ENCODE data around the gene CCDC201.

CCDC201 gene

GRCh38 chr7:45876519-45876918 is 3.6 kb upstream of the CCDC201 start:
- TF ChIP-seq TCF4 (CRISPR knock-in tag; IDR thresholded peaks at IDR 0.05; ENCODE audit: borderline replicate concordance) (no peak), CREB5 (CRISPR knock-in tag; IDR thresholded peaks at IDR 0.05; ENCODE audit: low read depth) (no peak), ZFP30 (CRISPR knock-in tag; IDR thresholded peaks at IDR 0.05) (no peak), GLIS3 (CRISPR knock-in tag; IDR thresholded peaks at IDR 0.05) (no peak), ZNF8 (CRISPR knock-in tag; IDR thresholded peaks at IDR 0.05) (no peak), PPARA (CRISPR knock-in tag; IDR thresholded peaks at IDR 0.05; ENCODE audit: borderline replicate concordance) (no peak), ZNF565 (CRISPR knock-in tag; conservative IDR thresholded peaks at IDR 0.05; ENCODE audit: low read depth) (no peak), BACH2 (CRISPR knock-in tag; IDR thresholded peaks at IDR 0.05; ENCODE audit: borderline replicate concordance) (no peak)
- TF ChIP-seq, protein P1, sequence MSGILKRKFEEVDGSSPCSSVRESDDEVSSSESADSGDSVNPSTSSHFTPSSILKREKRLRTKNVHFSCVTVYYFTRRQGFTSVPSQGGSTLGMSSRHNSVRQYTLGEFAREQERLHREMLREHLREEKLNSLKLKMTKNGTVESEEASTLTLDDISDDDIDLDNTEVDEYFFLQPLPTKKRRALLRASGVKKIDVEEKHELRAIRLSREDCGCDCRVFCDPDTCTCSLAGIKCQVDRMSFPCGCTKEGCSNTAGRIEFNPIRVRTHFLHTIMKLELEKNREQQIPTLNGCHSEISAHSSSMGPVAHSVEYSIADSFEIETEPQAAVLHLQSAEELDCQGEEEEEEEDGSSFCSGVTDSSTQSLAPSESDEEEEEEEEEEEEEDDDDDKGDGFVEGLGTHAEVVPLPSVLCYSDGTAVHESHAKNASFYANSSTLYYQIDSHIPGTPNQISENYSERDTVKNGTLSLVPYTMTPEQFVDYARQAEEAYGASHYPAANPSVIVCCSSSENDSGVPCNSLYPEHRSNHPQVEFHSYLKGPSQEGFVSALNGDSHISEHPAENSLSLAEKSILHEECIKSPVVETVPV (CRISPR knock-in tag; IDR thresholded peaks at IDR 0.05), result no peak
- no peak for ATAC-seq

- TF ChIP-seq GLIS3 (CRISPR knock-in tag; IDR thresholded peaks at IDR 0.05) (no peak), OSR1 (CRISPR knock-in tag; IDR thresholded peaks at IDR 0.05) (no peak), ZFP30 (CRISPR knock-in tag; IDR thresholded peaks at IDR 0.05) (no peak), TCF4 (CRISPR knock-in tag; IDR thresholded peaks at IDR 0.05; ENCODE audit: borderline replicate concordance) (no peak), ZNF565 (CRISPR knock-in tag; conservative IDR thresholded peaks at IDR 0.05; ENCODE audit: low read depth) (no peak), RARB (CRISPR knock-in tag; IDR thresholded peaks at IDR 0.05) (no peak), ESRRG (CRISPR knock-in tag; IDR thresholded peaks at IDR 0.05) (no peak), POU6F1 (CRISPR knock-in tag; IDR thresholded peaks at IDR 0.05; ENCODE audit: borderline replicate concordance, low read depth) (no peak), PATZ1 (CRISPR knock-in tag; IDR thresholded peaks at IDR 0.05; ENCODE audit: borderline replicate concordance) (no peak), ZC3H10 (CRISPR knock-in tag; IDR thresholded peaks at IDR 0.05) (no peak), CSDC2 (CRISPR knock-in tag; IDR thresholded peaks at IDR 0.05) (no peak)
- TF ChIP-seq, protein P1 (CRISPR knock-in tag; IDR thresholded peaks at IDR 0.05), result no peak
- ATAC-seq, result peak; percentile 86
These were observed 1.7 kb upstream of the CCDC201 start for GRCh38 chr7:45874408-45875131.

DNA sequence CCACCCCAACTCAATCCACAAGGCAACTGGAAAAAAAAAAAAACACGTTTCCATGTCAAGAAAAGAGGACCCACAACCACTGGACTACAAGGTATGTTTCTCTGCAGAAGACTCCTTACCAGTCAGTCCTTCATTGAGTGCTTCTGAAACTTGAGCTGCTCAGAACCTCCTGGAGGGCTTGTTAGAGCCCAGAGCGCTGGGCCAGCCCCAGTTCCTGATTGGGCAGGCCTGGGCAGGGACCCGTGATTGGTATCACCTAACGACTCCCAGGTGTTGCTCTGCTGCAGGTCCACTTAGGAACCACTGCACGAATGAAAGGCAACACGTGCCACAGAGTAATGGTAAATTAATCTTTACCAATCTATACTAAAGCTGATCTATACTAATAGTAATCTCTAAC is 473 bp upstream of the CCDC201 start:
- no peak for TF ChIP-seq CSDC2 (CRISPR knock-in tag; IDR thresholded peaks at IDR 0.05)
- TF ChIP-seq PATZ1 (CRISPR knock-in tag; IDR thresholded peaks at IDR 0.05; ENCODE audit: borderline replicate concordance), result no peak
- no peak for TF ChIP-seq GLIS3 (CRISPR knock-in tag; IDR thresholded peaks at IDR 0.05)
- no peak for TF ChIP-seq OSR1 (CRISPR knock-in tag; IDR thresholded peaks at IDR 0.05)
- no peak for TF ChIP-seq SNAI2 (CRISPR knock-in tag; IDR thresholded peaks at IDR 0.05)
- no peak for TF ChIP-seq ZNF70 (CRISPR knock-in tag; IDR thresholded peaks at IDR 0.05)
- no peak for ATAC-seq
